K562 (cell line): ENCODE results near the gene PIGV. TPM values are rescaled to one million over a fixed set of nuclear protein-coding genes. Genes with fewer than 3 reads are reported as not detected.

Experiments used
- ATAC-seq: fragments of 200-7000 bp; cut with Tn5 transposase; 3 replicates; pipeline ENCODE4 v1.9.1; 2020; ENCODE audit warnings: moderate library complexity
- BruUV-seq: library from RNA; stranded (reverse); fragments of 400-500 nt; replicated peaks from 2 replicates; lab custom pipeline; 2021; lab: Mats Ljungman, UMichigan
- CTCF ChIA-PET: fragments of 300-600 bp; formaldehyde crosslinking; extraction: SDS; loops from one replicate; lab custom pipeline; 2021; ENCODE audit warnings: low intra/inter-chr PET ratio; lab: Yijun Ruan, JAX
- POLR2A ChIA-PET: fragments of 300-600, 350-650 bp; sonication (Branson Sonifier 250); formaldehyde crosslinking; extraction: SDS; loops from one replicate; lab custom pipeline; 2021; ENCODE audit warnings: antibody characterized with exemption, inconsistent platforms; lab: Yijun Ruan, JAX
- DNase-seq, 4 experiments: peaks; one replicate each; pipeline versions ENCODE4 v3.0.0 to v3.0.0-alpha.2; 2011 to 2018; ENCODE audit warnings: low spot score in 3 of 4, mixed read lengths in 3 of 4; ENCODE audit errors: extremely low read depth in 1 of 4
- FAIRE-seq: peaks from 2 replicates; lab custom pipeline; 2011; peaks lifted over from hg19 to GRCh38; lab: Jason Lieb, UNC
- H2AFZ ChIP-seq: 2 replicates; pipeline ENCODE4 v1.6.0; 2011; ENCODE audit warnings: low read depth, low read length, control low read depth, inconsistent platforms
- H3K27ac ChIP-seq: fragments of 200-600 bp; 3 replicates; pipeline ENCODE4 v1.8.0; 2011; ENCODE audit warnings: low read depth, mild to moderate bottlenecking, control low read depth, inconsistent platforms, low read length, moderate library complexity, mixed read lengths; ENCODE audit errors: extremely low read depth
- H3K27me3 ChIP-seq, 2 experiments: fragments of 300-600 bp in 1 of 2; 2 replicates in 1 of 2; 3 replicates in 1 of 2; pipeline versions ENCODE4 v1.6.0 to v1.8.0; 2011; ENCODE audit warnings: inconsistent platforms in 2 of 2, low read length in 2 of 2, mild to moderate bottlenecking in 1 of 2, mixed read lengths in 1 of 2, moderate library complexity in 1 of 2; ENCODE audit not compliant: control insufficient read depth in 2 of 2, insufficient read depth in 2 of 2
- H3K36me3 ChIP-seq: fragments of 300-600 bp; 3 replicates; pipeline ENCODE4 v1.8.0; 2011; ENCODE audit warnings: mild to moderate bottlenecking, low read length, inconsistent platforms; ENCODE audit not compliant: control insufficient read depth, insufficient read depth
- H3K4me1 ChIP-seq, 2 experiments: fragments of 200-600 bp in 1 of 2; replicated peaks in 1 of 2; 2 replicates in 1 of 2; 3 replicates in 1 of 2; pipeline versions ENCODE4 v1.5.1 to v1.8.0; 2011; ENCODE audit warnings: inconsistent platforms in 2 of 2, low read length in 2 of 2, mild to moderate bottlenecking in 1 of 2, mixed read lengths in 1 of 2, moderate library complexity in 1 of 2; ENCODE audit not compliant: control insufficient read depth in 2 of 2, insufficient read depth in 2 of 2
- H3K4me2 ChIP-seq: 2 replicates; pipeline ENCODE4 v1.6.1; 2011; ENCODE audit warnings: low read length, control low read depth, inconsistent platforms, mixed read lengths; ENCODE audit not compliant: insufficient read depth
- H3K4me3 ChIP-seq: fragments of 200-600 bp; sonication (generic), shearing (Covaris generic); 2 replicates; pipeline ENCODE4 v1.5.1; 2016; ENCODE audit warnings: control low read depth, inconsistent platforms
- H3K79me2 ChIP-seq: fragments of 200-600 bp; 3 replicates; pipeline ENCODE4 v1.8.0; 2011; ENCODE audit warnings: low read length, inconsistent platforms; ENCODE audit not compliant: control insufficient read depth, insufficient read depth
- H3K9ac ChIP-seq, 2 experiments: 2 replicates each; pipeline versions ENCODE4 v1.6.0 to v1.6.1; 2011; ENCODE audit warnings: low read depth in 2 of 2, low read length in 2 of 2, control low read depth in 1 of 2, inconsistent platforms in 1 of 2, mild to moderate bottlenecking in 1 of 2, mixed read lengths in 1 of 2; ENCODE audit not compliant: insufficient read depth in 1 of 2
- H3K9me1 ChIP-seq: one replicate; pipeline ENCODE4 v1.6.0; 2011; ENCODE audit warnings: inconsistent platforms, mild to moderate bottlenecking, low read length, moderate library complexity; ENCODE audit not compliant: control insufficient read depth, insufficient read depth
- H3K9me3 ChIP-seq: replicated peaks from 2 replicates; pipeline ENCODE4 v1.5.1; 2011; ENCODE audit warnings: low read depth, low read length, inconsistent platforms; ENCODE audit not compliant: control insufficient read depth, insufficient read depth
- H4K20me1 ChIP-seq: replicated peaks from 2 replicates; pipeline ENCODE4 v1.6.1; 2011; ENCODE audit warnings: low read length, inconsistent platforms, mixed read lengths; ENCODE audit not compliant: control insufficient read depth, insufficient read depth
- CBX3 ChIP-seq, 2 experiments: IDR thresholded peaks; 1 replicate in 1 of 2; 2 replicates in 1 of 2; pipeline ENCODE4 v1.6.1; 2012; ENCODE audit warnings: inconsistent platforms in 2 of 2, low read length in 2 of 2, borderline replicate concordance in 1 of 2, control low read depth in 1 of 2
- ZNF707 ChIP-seq: fragments of 250-450 bp; sonication (Bioruptor Pico); conservative IDR thresholded peaks from 2 replicates; pipeline ENCODE4 v1.8.0; 2022; ENCODE audit warnings: inconsistent platforms, mild to moderate bottlenecking, moderate library complexity
- WGBS: fragments of 100-300 bp; shearing (Covaris generic); methylation state at CpG from one replicate; pipeline ENCODE4 v1.1.6; 2016; ENCODE audit warnings: low coverage, mixed read lengths; ENCODE audit not compliant: insufficient coverage; ENCODE audit errors: missing lambda C conversion rate; 5-methylcytosine and 5-hydroxymethylcytosine counted together
- in situ Hi-C: fragments of 300-500 bp; cut with MboI; formaldehyde crosslinking; loops from 4 replicates; pipeline ENCODE4 v1.15.0; 2018; ENCODE audit warnings: inconsistent platforms, mixed read lengths
- intact Hi-C: fragments of 100-400 bp; cut with micrococcal nuclease; formaldehyde crosslinking; loops from 2 replicates; pipeline ENCODE4 v1.14.2; 2022
- polyA plus RNA-seq, 8 experiments: library from polyadenylated mRNA; depleted of rRNA in 4 of 8; stranded (reverse) in 5 of 8; unstranded in 3 of 8; fragments of >200 nt; fragmentation: Nextera tagmentation in 2 of 8; fragmentation: Illumina TruSeq in 1 of 8; extraction: Ambion mirVana in 2 of 8; extraction: Trizol in 1 of 8; gene quantifications; 2 replicates each; pipeline versions ENCODE4 v1.2.1 to v1.2.3, GENCODE V29; 2011 to 2014; ENCODE audit warnings: inconsistent platforms in 1 of 8, missing spikeins in 1 of 8
- total RNA-seq, 7 experiments: library from RNA; depleted of rRNA in 6 of 7; stranded (reverse); fragments of >200 nt in 6 of 7; fragmentation: Illumina TruSeq in 2 of 7; extraction: Trizol in 2 of 7; gene quantifications; 2 replicates each; pipeline versions ENCODE4 v1.2.1 to v1.2.3, GENCODE V29; 2011 to 2021; ENCODE audit warnings: low replicate concordance in 1 of 7
- TF ChIP-seq, protein P1 (sequence below): fragments of 250-450 bp; sonication (Bioruptor Pico); IDR thresholded peaks from 2 replicates; pipeline ENCODE4 v1.4.0; 2020; ENCODE audit warnings: mild to moderate bottlenecking, moderate library complexity

Gene PIGV
- total and polyA plus RNA-seq, 9 of the 15 experiments (the other 6 are each of a cell fraction or from before 2014, with no cell fraction given): 8.4 to 21.8 (median 11.7) TPM

DNA sequence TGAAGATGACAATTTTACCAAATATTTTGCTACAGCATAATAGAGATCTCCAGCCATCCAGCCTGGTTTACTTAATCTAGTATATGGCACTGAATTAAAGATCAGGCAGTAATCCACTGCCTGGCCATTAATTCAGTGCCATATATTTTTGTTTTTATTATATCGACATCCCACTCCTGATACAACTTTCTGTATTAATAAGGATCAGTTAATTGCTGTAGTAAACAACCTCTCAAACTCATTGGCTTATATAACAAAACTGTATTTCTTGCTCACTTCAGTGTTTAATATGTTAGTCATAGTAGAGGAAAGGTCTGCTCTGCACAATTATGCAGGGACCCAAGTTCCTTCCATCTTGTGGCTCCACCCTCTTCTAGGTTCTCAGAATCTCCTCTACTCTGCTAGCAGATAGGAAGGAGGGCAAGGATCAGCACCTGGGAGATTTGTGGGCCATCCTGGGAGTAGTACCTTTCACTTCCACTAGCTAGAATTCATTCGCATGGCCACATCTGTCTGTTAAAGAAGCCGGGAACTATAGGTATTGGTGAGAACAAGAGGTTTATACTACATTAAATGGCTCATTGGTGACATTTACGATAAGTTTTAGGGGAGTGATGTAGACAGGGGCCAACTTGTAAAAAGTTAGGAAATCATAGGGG, 35.1 kb downstream of the PIGV start:
- Histone ChIP-seq H3K36me3 (no peaks in the 10 kb centered on the region), H3K9ac (no peak overlapping the region), H3K27ac (no peak overlapping the region), H3K4me1 (peaks cover 19 to 24% of the 10 kb centered on the region in 2 experiments), H3K79me2 (peaks cover 11% of the 10 kb centered on the region), H3K27me3 (no peaks in the 10 kb centered on the region), H3K4me2 (no peak overlapping the region), H3K4me3 (no peak overlapping the region), H2AFZ (no peak overlapping the region), H3K9me1 (no peaks in the 10 kb centered on the region), H3K9me3 (no peaks in the 10 kb centered on the region), H4K20me1 (no peaks in the 10 kb centered on the region)
- no peak for ATAC-seq
- peak in 1 of 4 experiments; percentile 29 for DNase-seq
- no TSS peak for BruUV-seq
- in situ Hi-C loops: no loop called here
- TF ChIP-seq ZNF707 (CRISPR knock-in tag): peak; percentile 79
- TF ChIP-seq, protein P1, sequence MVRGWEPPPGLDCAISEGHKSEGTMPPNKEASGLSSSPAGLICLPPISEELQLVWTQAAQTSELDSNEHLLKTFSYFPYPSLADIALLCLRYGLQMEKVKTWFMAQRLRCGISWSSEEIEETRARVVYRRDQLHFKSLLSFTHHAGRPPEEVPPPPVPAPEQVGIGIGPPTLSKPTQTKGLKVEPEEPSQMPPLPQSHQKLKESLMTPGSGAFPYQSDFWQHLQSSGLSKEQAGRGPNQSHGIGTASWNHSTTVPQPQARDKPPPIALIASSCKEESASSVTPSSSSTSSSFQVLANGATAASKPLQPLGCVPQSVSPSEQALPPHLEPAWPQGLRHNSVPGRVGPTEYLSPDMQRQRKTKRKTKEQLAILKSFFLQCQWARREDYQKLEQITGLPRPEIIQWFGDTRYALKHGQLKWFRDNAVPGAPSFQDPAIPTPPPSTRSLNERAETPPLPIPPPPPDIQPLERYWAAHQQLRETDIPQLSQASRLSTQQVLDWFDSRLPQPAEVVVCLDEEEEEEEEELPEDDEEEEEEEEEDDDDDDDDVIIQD (CRISPR knock-in tag): no peak
- TF ChIP-seq CBX3 (IDR thresholded peaks at IDR 0.05; ENCODE audit: borderline replicate concordance in 1 of 2, low read length in 2 of 2): peak in 1 of 2 experiments; percentile 54; a peak in 1 of 3 replicates
- 49% methylated on average over 4 of the region's 4 CpGs for WGBS
- intact Hi-C loops: no loop called here
- ChIA-PET CTCF (no interaction called here), POLR2A (interaction anchor here (0.7 to 1.0 kb wide), 2 partner anchors 63 to 161 kb away, joined by 3 read pairs; no protein-coding TSS in a partner anchor)
- peak; percentile 60 for FAIRE-seq
